Right cardiac atrium (tissue), 5 donors: ENCODE data around the gene MTMR2. TPM values are rescaled to one million over a fixed set of nuclear protein-coding genes. Genes with fewer than 3 reads are reported as not detected.

Experiments used
- ATAC-seq, 2 donors: fragments of 200-7000 bp; cut with Tn5 transposase; one replicate each; pipeline versions ENCODE4 v1.8.0 to v1.9.1; 2020; ENCODE audit warnings: moderate library complexity in 2 of 2, mild to moderate bottlenecking in 1 of 2
- DNase-seq, 3 donors: peaks; one replicate each; pipeline ENCODE4 v3.0.0-alpha.2; 2020
- H3K27ac ChIP-seq: one replicate; pipeline ENCODE4 v1.5.1; 2013; ENCODE audit warnings: mild to moderate bottlenecking, low read length, control low read depth, moderate library complexity
- H3K27me3 ChIP-seq: one replicate; pipeline ENCODE4 v1.6.1; 2013; ENCODE audit not compliant: control insufficient read depth, insufficient read depth
- H3K4me1 ChIP-seq: one replicate; pipeline ENCODE4 v1.6.1; 2013; ENCODE audit warnings: low read length; ENCODE audit not compliant: control insufficient read depth, insufficient read depth
- H3K4me3 ChIP-seq: one replicate; pipeline ENCODE4 v1.5.1; 2013; ENCODE audit warnings: low read length, control low read depth
- H3K9me3 ChIP-seq: one replicate; pipeline ENCODE4 v1.6.1; 2013; ENCODE audit warnings: low read length; ENCODE audit not compliant: control insufficient read depth
- WGBS: extraction: QIAGEN DNeasy Blood & Tissue Kit; methylation state at CpG from one replicate; pipeline ENCODE4 v1.1.7; 2013; 5-methylcytosine and 5-hydroxymethylcytosine counted together
- intact Hi-C, 4 donors: fragments of 100-400 bp; cut with DNase I; formaldehyde crosslinking; loops; one replicate each; pipeline versions ENCODE4 v1.11.0 to v1.14.0; 2022 to 2023
- polyA plus RNA-seq: library from polyadenylated mRNA; stranded (reverse); fragments of 200-250 nt; gene quantifications from one replicate; pipeline ENCODE4 v1.2.3, GENCODE V29; 2013
- total RNA-seq, 4 donors: library from RNA; stranded (reverse); fragmentation: NEBNext Ultra II Directional; extraction: Animal tissue kit (Norgen Biotek cat#: 25700); gene quantifications; one replicate each; pipeline ENCODE4 v1.2.1, GENCODE V29; 2021
- donor health status: healthy with polysubstance abuse.
- donor health status: DM: no; HTN: yes; CAD: no.
- donor health status: DM: no; HTN: no; CAD: no.
- donor health status: DM: no; HTN: yes; CAD: no; lungs with severe emphysema.
- donor health status: DM: yes; HTN: yes; CAD: no.

Gene MTMR2
- total and polyA plus RNA-seq, 5 donors = 7.8 to 23.6 (median 18.6) TPM

- Histone ChIP-seq H3K9me3 (no peaks in the 10 kb centered on the region), H3K4me1 (peaks cover 2% of the 10 kb centered on the region), H3K4me3 (no peak overlapping the region), H3K27ac (no peak overlapping the region), H3K27me3 (no peaks in the 10 kb centered on the region)
- intact Hi-C loops = loop anchor here in 1 of 4 donors (10.0 kb wide), 1 partner anchor 506 kb away; no protein-coding TSS in a partner anchor
- DNase-seq (peak; percentile 37 to 64 (median 40)), ATAC-seq (peak; percentile 84 to 93)
- WGBS = 63% methylated on average over 6 of the region's 6 CpGs
Measured at GRCh38 chr11:95849087-95849825, 74.7 kb downstream of the MTMR2 start.

DNA sequence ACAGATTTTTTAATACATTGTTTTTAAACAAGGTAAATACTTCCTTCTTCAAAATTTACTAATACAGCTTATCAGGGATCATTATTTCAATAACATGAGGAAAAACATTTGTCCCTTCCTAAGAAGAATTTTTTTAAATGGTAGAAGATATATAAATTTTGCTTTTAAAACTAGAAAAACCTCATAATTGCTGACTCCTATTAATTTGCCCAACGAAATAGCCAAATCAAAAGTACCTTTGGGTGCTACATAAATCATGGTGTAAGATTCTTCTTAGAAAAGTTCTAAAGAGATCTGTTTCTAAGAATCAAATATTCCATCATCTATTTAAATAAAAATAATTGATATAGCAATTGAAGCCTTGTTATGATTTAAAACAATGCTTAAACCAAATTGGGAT, 78.7 kb downstream of the MTMR2 start:
- H3K27ac ChIP-seq = no peak overlapping the region
- DNase-seq (no peak), ATAC-seq (no peak)
- no peak overlapping the region for H3K4me3 ChIP-seq
- WGBS = 94% methylated on average over 1 of the region's 1 CpG
- intact Hi-C loops = loop anchor here in 1 of 4 donors (10.0 kb wide), 1 partner anchor 510 kb away; no protein-coding TSS in a partner anchor
- H3K27me3 ChIP-seq = no peaks in the 10 kb centered on the region
- no peaks in the 10 kb centered on the region for H3K9me3 ChIP-seq
- H3K4me1 ChIP-seq = peaks cover 2% of the 10 kb centered on the region

DNA sequence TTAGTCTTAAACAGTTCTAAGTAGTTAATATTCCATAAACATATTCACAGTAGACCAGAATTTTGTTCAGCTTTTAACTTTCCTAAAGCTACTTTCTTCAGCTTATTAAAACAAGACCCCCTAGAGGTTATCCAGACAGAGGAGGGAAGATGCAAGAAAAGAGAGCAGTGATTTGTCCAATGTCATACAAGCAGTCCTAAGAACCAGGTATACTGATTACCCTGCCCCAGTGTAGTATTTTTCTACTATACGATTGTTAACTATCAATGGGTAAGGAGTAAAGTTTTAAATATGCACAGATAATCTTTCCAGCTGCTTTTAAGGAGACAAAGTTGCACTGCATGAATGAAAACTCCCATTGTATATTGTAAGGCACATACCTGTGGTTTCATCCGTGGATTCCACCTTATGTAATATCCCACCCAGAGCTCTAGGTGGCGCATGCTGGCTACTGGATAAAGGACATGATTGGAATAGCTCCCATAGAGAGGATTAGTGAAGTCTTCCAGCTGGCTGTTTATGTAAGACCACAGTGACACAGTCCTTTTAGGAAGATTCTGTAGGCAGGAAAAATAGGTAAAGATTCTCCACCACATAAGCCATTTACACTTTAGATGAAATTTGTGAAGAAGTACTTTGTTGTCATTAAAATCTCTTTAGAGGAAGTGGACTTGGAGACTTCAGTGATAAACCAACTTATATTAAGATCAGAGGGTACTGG, 88.0 kb downstream of the MTMR2 start:
- H3K9me3 ChIP-seq = no peaks in the 10 kb centered on the region
- DNase-seq = peak; percentile 32 to 61 (median 59)
- peak; percentile 89 to 94 for ATAC-seq
- H3K27ac ChIP-seq = no peak overlapping the region
- H3K4me1 ChIP-seq = no peaks in the 10 kb centered on the region
- intact Hi-C loops = loop anchor here in 3 of 4 donors (5.0 to 10.0 kb wide), 4 partner anchors 519 to 591 kb away; partner anchors contain the start of genes CCDC82 (in 1 of the 3) and JRKL (in 1 of the 3)
- 8% methylated on average over 3 of the region's 3 CpGs for WGBS
- H3K27me3 ChIP-seq = no peaks in the 10 kb centered on the region
- no peak overlapping the region for H3K4me3 ChIP-seq

DNA sequence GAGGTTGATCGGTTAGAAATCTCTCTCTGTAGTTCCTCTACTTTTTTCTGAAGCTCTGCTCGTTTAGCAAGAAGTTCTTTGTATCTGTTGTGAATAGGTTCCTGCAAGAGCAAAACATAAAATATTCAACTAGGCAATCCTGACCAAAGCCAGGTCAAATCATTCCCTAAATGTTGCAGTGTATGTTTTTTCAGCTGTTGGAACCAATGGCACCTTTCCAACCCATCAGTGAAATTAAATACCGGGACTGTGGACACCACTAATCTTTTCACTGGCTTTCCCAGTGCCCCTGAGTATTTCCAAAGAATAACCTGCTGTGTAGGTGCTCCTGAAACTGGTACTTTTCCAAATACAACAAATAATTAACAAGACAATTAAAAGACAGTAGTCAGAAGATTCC, 88.6 kb downstream of the MTMR2 start:
- ATAC-seq (no peak), DNase-seq (no peak)
- Histone ChIP-seq H3K27me3 (no peaks in the 10 kb centered on the region), H3K27ac (no peak overlapping the region), H3K9me3 (no peaks in the 10 kb centered on the region), H3K4me3 (no peak overlapping the region), H3K4me1 (no peaks in the 10 kb centered on the region)
- WGBS = 44% methylated on average over 3 of the region's 3 CpGs
- intact Hi-C loops = loop anchor here in 3 of 4 donors (5.0 to 10.0 kb wide), 4 partner anchors 519 to 592 kb away; partner anchors contain the start of genes CCDC82 (in 1 of the 3) and JRKL (in 1 of the 3)

GRCh38 chr11:95833378-95833777, 90.5 kb downstream of the MTMR2 start:
- DNase-seq (no peak), ATAC-seq (no peak)
- Histone ChIP-seq H3K27ac (no peak overlapping the region), H3K4me3 (no peak overlapping the region), H3K27me3 (no peaks in the 10 kb centered on the region), H3K4me1 (no peaks in the 10 kb centered on the region), H3K9me3 (no peaks in the 10 kb centered on the region)
- intact Hi-C loops = loop anchor here in 2 of 4 donors (10.0 kb wide), 3 partner anchors 521 to 561 kb away; partner anchors contain the start of genes CCDC82 (in 1 of the 2) and JRKL (in 1 of the 2)
- WGBS = 41% methylated on average over 1 of the region's 1 CpG

GRCh38 chr11:95832763-95833162, 91.1 kb downstream of the MTMR2 start:
- Histone ChIP-seq H3K4me3 (no peak overlapping the region), H3K27me3 (no peaks in the 10 kb centered on the region), H3K9me3 (no peaks in the 10 kb centered on the region), H3K27ac (no peak overlapping the region), H3K4me1 (no peaks in the 10 kb centered on the region)
- ATAC-seq (no peak), DNase-seq (no peak)
- intact Hi-C loops = loop anchor here in 2 of 4 donors (10.0 kb wide), 3 partner anchors 522 to 562 kb away; partner anchors contain the start of genes CCDC82 (in 1 of the 2) and JRKL (in 1 of the 2)
- WGBS = 68% methylated on average over 3 of the region's 3 CpGs

DNA sequence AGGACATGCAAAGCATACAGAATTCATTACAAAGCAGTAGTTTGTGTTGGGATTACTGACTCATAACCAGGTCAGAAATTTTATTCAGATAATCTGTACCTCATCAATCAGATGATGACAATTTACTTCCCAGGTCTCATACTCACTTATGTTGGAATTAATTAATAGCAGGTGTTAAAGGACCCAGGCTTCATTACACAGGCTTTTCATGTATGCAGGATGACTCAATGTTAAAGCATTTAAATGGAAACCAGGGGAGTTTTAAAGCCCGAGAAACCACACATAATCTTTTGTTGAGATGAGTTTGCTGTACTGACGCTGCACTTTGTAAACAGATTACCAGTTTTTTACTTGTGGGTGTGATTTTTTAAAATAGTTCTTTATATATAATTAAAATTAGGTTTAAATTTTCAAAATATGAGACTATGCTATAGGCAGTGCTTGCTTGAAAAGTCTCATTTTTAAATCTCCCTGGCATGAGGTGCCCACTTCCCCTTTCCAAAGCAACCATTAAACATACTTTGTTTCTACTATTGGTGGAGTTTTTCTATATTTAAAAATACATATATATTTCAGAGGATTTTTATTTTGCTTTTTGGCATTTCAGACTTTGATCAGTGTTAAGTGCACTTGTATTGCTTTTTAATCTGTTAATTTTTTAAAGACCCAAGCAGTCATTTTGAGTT, 92.6 kb downstream of the MTMR2 start:
- Histone ChIP-seq H3K9me3 (no peaks in the 10 kb centered on the region), H3K4me3 (no peak overlapping the region), H3K27ac (no peak overlapping the region), H3K4me1 (no peaks in the 10 kb centered on the region), H3K27me3 (no peaks in the 10 kb centered on the region)
- no peak for ATAC-seq
- intact Hi-C loops = loop anchor here in 2 of 4 donors (10.0 kb wide), 3 partner anchors 523 to 563 kb away; partner anchors contain the start of genes CCDC82 (in 1 of the 2) and JRKL (in 1 of the 2)
- DNase-seq = no peak
- WGBS = 82% methylated on average over 2 of the region's 2 CpGs

DNA sequence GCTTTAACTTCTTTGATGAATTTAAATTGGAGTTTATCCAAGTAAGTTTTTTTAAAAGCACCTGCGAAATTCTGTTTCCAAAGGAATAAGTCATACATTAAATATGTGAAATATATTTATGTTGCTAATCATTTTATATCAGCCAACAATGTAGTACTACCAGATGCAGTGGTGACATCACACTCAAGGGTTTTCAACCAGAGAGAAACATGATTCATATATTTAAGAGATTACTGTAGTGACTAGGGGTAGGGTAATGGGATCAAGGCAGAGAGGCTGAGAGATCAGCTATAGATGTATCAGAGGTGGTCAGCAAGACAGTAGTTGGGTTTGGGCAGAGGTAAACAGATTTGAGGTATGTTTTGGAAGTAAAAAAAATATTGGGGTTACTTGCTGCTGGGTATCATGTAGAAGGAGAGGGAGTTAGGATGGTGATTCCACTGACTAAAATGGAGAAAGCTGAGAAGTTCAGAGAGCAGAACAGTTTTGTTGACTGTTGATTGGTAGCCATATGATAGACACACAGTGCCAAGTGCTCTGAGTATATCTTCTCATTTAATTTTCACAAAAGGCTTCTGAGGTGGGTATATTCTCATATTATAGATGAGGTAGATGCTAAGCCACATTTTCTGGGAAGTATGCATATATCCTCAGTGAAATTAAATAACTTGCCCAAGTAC, 94.2 kb downstream of the MTMR2 start:
- H3K27ac ChIP-seq = no peak overlapping the region
- DNase-seq = no peak
- no peaks in the 10 kb centered on the region for H3K9me3 ChIP-seq
- WGBS = 92% methylated on average over 1 of the region's 1 CpG
- intact Hi-C loops = loop anchor here in 2 of 4 donors (10.0 kb wide), 3 partner anchors 525 to 565 kb away; partner anchors contain the start of genes CCDC82 (in 1 of the 2) and JRKL (in 1 of the 2)
- no peak for ATAC-seq
- H3K27me3 ChIP-seq = no peaks in the 10 kb centered on the region
- H3K4me3 ChIP-seq = no peak overlapping the region
- no peaks in the 10 kb centered on the region for H3K4me1 ChIP-seq

- H3K4me3 ChIP-seq = no peak overlapping the region
- no peak for DNase-seq
- H3K4me1 ChIP-seq = no peaks in the 10 kb centered on the region
- intact Hi-C loops = no loop called here
- H3K27me3 ChIP-seq = no peaks in the 10 kb centered on the region
- no peak overlapping the region for H3K27ac ChIP-seq
- ATAC-seq = no peak
- no peaks in the 10 kb centered on the region for H3K9me3 ChIP-seq
- 84% methylated on average over 4 of the region's 4 CpGs for WGBS
Measured at GRCh38 chr11:95827696-95828095, 96.2 kb downstream of the MTMR2 start.

DNA sequence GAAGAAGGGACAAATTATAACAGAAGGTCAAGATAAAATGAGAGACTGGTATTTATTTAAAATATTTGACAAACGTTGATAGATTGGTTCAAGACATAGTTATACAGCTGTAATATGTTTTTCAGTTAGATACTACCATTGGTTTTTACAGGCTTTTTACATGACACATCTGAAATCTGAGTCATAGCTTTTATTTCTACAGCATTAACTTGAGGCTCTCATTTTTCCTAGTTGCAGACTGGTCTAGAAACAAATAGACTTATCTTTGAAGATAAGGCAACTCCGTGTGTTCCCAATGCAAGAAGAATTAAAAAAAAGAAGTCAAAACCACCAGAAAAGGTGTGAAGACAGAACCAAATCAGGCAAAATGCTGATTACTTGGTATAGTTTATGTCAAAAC, 102.3 kb downstream of the MTMR2 start:
- 63% methylated on average over 2 of the region's 2 CpGs for WGBS
- H3K27me3 ChIP-seq = no peaks in the 10 kb centered on the region
- H3K4me1 ChIP-seq = no peaks in the 10 kb centered on the region
- DNase-seq (no peak), ATAC-seq (no peak)
- no peak overlapping the region for H3K4me3 ChIP-seq
- intact Hi-C loops = no loop called here
- H3K9me3 ChIP-seq = no peaks in the 10 kb centered on the region
- H3K27ac ChIP-seq = no peak overlapping the region
